ENCODE results near the gene SDSL.

The SDSL gene

GRCh38 chr12:113422030-113422885, at the start of gene SDSL:
Gene SDSL, plus strand, starts transcription at chr12:113422380. Its CDS starts 5,603 bp downstream, at chr12:113427983.
- DNase-seq, result peak; percentile 63

- no peak for DNase-seq
These were observed 48.7 kb upstream of the SDSL start for GRCh38 chr12:113373440-113373839.

- no peak for DNase-seq
These were observed 48.2 kb upstream of the SDSL start for GRCh38 chr12:113373969-113374368.

GRCh38 chr12:113374823-113375428, 47.3 kb upstream of the SDSL start:
- DNase-seq, result no peak

GRCh38 chr12:113378291-113378690, 43.9 kb upstream of the SDSL start:
- no peak for DNase-seq

GRCh38 chr12:113381220-113381619, 41.0 kb upstream of the SDSL start:
- peak; percentile 60 for DNase-seq

GRCh38 chr12:113382206-113382605, 40.0 kb upstream of the SDSL start:
- DNase-seq, result no peak

GRCh38 chr12:113384778-113385177, 37.4 kb upstream of the SDSL start:
- no peak for DNase-seq

GRCh38 chr12:113385282-113385882, 36.8 kb upstream of the SDSL start:
- DNase-seq, result peak; percentile 24

GRCh38 chr12:113386866-113387566, 35.2 kb upstream of the SDSL start:
- no peak for DNase-seq

GRCh38 chr12:113387631-113388030, 34.5 kb upstream of the SDSL start:
- DNase-seq, result no peak

GRCh38 chr12:113388351-113388750, 33.8 kb upstream of the SDSL start:
- no peak for DNase-seq

GRCh38 chr12:113390064-113391043, 31.8 kb upstream of the SDSL start:
- DNase-seq, result no peak

GRCh38 chr12:113391145-113391544, 31.0 kb upstream of the SDSL start:
- DNase-seq, result no peak

GRCh38 chr12:113391650-113392337, 30.4 kb upstream of the SDSL start:
- no peak for DNase-seq

- DNase-seq, result no peak
These were observed 29.7 kb upstream of the SDSL start for GRCh38 chr12:113392520-113392919.

GRCh38 chr12:113392988-113393579, 29.1 kb upstream of the SDSL start:
- DNase-seq, result no peak

- no peak for DNase-seq
These were observed 28.4 kb upstream of the SDSL start for GRCh38 chr12:113393749-113394148.

GRCh38 chr12:113395119-113395518, 27.1 kb upstream of the SDSL start:
- DNase-seq, result no peak

- no peak for DNase-seq
These were observed 26.0 kb upstream of the SDSL start for GRCh38 chr12:113396200-113396599.
